HFF-Myc (cell line): ENCODE measurements around the gene FAM20B.
"Not testable (repeated sequence)": the region's sequence is repeated elsewhere in the genome, so short reads cannot be mapped to it uniquely, and the experiment has no call there.

ENCODE experiments used
- DNase-seq: peaks from one replicate; pipeline ENCODE4 v3.0.0-alpha.2; 2011; ENCODE audit warnings: low read depth; ENCODE audit errors: extremely low read depth
- H3K4me3 ChIP-seq: replicated peaks from 2 replicates; pipeline ENCODE4 v1.5.1; 2011; ENCODE audit warnings: low read depth, mild to moderate bottlenecking, control low read depth, low read length
- CTCF ChIP-seq: IDR thresholded peaks from 2 replicates; pipeline ENCODE4 v1.5.1; 2012; ENCODE audit warnings: mild to moderate bottlenecking, low read depth, low read length, control low read depth; ENCODE audit errors: missing control alignments

The FAM20B gene

GRCh38 chr1:179031284-179031683 lies 5.6 kb downstream of the FAM20B start:
- no peak for TF ChIP-seq CTCF
- no peak overlapping the region for H3K4me3 ChIP-seq
- no peak for DNase-seq

- TF ChIP-seq CTCF = no peak
- DNase-seq = no peak
- no peak overlapping the region for H3K4me3 ChIP-seq
These were observed 6.3 kb downstream of the FAM20B start for GRCh38 chr1:179031855-179032513.

GRCh38 chr1:179034720-179035119 lies 9.0 kb downstream of the FAM20B start:
- no peak for TF ChIP-seq CTCF
- no peak for DNase-seq
- no peak overlapping the region for H3K4me3 ChIP-seq

GRCh38 chr1:179036844-179037465 lies 11.3 kb downstream of the FAM20B start:
- no peak for TF ChIP-seq CTCF
- H3K4me3 ChIP-seq = no peak overlapping the region
- DNase-seq = no peak

GRCh38 chr1:179038528-179039281 lies 13.0 kb downstream of the FAM20B start:
- no peak for TF ChIP-seq CTCF
- no peak overlapping the region for H3K4me3 ChIP-seq
- no peak for DNase-seq

GRCh38 chr1:179039502-179040174 lies 13.9 kb downstream of the FAM20B start:
- H3K4me3 ChIP-seq, DNase-seq: not testable (repeated sequence)

GRCh38 chr1:179040175-179040551 lies 14.5 kb downstream of the FAM20B start:
- not testable (repeated sequence) for DNase-seq, H3K4me3 ChIP-seq
